Measurements from ENCODE around the gene LYG2.
A peak's percentile ranks its signal among the peaks of the same experiment; 100 is the strongest.
"Not testable (repeated sequence)": the region's sequence is repeated elsewhere in the genome, so short reads cannot be mapped to it uniquely, and the experiment has no call there.

The LYG2 gene, protein sequence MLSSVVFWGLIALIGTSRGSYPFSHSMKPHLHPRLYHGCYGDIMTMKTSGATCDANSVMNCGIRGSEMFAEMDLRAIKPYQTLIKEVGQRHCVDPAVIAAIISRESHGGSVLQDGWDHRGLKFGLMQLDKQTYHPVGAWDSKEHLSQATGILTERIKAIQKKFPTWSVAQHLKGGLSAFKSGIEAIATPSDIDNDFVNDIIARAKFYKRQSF

DNA sequence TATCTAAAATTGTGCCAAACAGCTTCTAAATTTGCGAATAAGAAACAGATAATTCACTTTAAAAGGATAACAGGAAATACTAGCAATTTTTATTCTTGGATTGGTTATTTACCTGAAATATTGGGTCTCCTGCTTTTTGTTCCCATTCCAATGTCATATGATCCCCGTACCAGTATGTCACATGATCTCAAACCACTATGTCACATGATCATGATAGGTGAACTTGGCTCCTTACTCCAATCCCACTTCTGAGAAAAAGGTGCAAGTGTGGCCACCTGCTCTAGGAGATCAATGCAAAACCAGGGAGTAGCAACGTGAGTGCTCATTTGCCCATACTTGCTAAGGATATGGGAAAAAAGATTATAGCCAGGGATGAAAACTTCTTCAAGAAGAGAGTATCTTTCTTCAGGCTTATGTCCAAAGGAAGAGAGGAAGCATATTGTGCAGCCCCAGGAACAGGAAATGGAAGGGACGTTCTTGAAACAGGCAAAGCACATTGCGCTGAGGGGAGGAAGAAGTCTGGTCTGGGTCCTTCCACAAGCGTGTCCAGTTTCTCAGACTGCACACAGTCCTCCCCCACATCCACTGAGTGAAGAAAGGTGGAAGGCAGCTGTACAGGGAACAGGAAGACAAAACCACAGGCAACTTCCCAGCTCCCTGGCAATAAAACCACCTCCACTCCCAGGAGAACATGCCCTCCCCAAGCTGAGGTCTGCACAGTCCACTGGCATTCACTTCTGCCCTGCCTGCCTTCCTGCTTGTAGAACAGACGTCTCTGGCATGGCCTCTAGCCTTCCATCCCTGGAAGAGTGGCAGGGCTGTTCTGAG lies at the start of gene LYG2:
Gene LYG2 (minus strand): TSS at position 176 of the 828 bp plus-strand sequence. CDS start 1,406 bp downstream, outside the sequence.
- DNase-seq: peak; percentile 14

DNA sequence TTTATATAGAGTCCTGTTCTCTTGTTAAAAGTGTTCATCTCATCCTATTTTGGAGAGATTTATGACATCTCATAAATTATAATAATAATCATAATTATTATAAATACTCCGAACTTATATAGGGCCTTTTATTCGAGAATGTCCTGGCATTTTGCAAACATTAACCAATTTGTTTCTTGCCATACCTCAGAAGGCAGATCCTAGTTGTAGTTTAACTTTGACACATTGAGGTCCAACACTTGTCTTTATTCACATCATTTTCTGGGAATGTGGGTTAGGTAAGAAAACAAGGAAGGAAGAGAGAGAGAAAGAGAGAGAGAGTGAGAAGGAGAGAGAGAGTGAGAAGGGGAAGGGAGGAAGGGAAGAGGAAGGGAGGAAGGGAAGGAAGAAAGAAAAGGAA lies 45.6 kb upstream of the LYG2 start, which contains the start of gene LYG1:
Gene LYG1 (minus strand): TSS at position 101 of the 400 bp plus-strand sequence. CDS start 5,527 bp downstream, outside the sequence.
- not testable (repeated sequence) for DNase-seq

DNA sequence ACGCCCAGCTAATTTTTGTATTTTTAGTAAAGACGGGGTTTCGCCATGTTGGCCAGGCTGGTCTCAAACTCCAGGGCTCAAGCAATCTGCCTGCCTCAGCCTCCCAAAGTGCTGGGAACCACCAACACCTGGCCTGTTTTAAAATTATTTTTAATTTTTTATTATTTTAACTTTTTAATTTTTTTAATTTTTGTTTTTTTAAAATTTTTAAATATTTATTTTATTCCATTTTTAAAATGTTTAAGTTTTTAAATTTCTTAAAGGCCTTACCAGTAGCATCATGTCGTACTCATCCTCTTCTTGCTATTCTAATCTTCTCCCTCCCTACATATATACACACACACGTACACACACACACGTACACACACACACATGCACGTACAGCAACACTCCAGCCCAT lies 44.1 kb upstream of the LYG2 start:
- DNase-seq: no peak

DNA sequence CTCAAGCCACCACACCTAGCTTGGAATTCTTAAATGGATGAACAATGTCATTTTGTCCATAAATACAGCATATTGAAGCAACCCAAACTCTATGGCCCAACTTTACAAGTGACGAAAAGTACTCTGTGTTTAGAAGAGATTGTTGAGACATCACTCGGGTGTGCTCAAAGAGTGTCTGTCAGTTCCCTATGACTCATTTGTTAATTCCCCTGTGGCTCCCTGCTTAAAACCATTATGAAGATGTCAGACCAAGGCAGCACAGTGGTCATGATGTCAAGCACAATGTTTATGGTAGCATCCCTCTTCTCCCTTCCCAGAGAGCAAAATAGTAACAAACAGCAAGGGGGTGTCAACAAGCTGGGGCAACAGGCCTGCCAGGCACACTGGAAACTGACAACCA lies 42.5 kb upstream of the LYG2 start:
- no peak for DNase-seq

- DNase-seq: no peak
Measured at GRCh38 chr2:99285526-99285925, 30.1 kb upstream of the LYG2 start.

- DNase-seq: no peak
Measured at GRCh38 chr2:99279969-99280695, 24.7 kb upstream of the LYG2 start.

DNA sequence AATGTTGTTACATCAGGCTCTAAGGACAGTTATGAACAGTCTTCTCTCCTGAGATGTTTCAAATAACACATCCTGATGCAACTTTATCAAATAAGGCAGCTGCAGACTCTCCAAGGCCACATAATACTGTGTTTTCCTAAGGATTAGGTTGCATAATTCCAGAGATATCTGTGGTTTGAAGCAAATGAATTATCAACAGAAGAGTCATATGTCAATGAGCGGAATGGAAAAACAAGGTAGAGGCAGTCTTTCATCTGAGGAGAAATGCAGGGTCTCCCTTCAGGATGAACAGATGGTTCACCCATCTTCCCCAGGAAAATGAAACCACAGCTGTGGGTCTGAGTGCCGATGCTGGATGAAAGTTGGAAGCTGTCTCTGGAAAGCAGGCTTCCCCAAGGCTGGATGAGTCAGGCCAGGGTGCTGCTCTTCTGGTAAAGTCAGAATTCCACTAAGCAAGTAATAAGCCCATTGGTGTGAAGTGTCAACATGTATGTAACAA lies 23.4 kb upstream of the LYG2 start:
- DNase-seq: no peak

GRCh38 chr2:99278195-99278765 lies 22.8 kb upstream of the LYG2 start:
- not testable (repeated sequence) for DNase-seq

- no peak for DNase-seq
Measured at GRCh38 chr2:99275882-99276281, 20.4 kb upstream of the LYG2 start.

DNA sequence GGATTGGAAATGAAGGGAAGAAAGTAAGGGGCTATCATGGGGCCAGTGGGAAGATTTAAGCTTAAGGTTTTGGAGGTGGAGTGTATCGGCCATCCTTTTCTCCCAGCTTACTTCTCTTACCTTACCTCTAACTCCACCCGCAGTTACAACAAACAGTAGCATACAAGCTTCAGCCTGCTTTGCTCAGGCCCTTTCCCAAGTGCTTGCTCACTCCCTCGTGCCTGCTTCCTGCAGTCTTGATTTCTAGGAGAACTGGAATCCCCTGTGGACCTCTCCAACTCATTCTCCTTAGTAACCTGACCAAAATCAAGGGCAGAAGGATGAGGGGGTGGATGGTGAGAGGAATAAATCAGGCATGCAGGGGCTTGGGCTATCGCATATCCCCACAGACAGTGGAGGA lies 5.8 kb upstream of the LYG2 start:
- no peak for DNase-seq

GRCh38 chr2:99260184-99260583 lies 4.7 kb upstream of the LYG2 start:
- no peak for DNase-seq

- DNase-seq: no peak
Measured at GRCh38 chr2:99259465-99259864, 4.0 kb upstream of the LYG2 start.

- DNase-seq: no peak
Measured at GRCh38 chr2:99256677-99257076, 1.2 kb upstream of the LYG2 start.

GRCh38 chr2:99249951-99250350 lies 5.5 kb downstream of the LYG2 start:
- no peak for DNase-seq

DNA sequence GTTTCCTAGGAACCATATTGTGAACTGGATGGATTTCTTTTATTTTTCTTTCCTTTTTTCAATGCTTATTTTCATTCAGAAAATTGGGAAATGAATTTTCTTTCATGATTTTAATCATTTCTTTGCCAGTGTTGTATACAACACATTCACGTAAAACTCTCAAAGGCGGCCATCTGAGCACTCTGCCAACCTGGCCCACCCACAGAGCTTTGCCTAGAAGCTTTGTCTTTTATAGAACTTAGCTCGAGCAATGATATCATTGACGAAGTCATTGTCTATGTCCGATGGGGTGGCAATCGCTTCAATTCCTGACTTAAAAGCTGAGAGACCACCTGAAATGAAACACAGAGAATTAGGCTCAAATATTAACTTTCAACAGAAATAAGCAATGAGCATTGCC lies 13.3 kb downstream of the LYG2 start:
- DNase-seq: no peak

DNA sequence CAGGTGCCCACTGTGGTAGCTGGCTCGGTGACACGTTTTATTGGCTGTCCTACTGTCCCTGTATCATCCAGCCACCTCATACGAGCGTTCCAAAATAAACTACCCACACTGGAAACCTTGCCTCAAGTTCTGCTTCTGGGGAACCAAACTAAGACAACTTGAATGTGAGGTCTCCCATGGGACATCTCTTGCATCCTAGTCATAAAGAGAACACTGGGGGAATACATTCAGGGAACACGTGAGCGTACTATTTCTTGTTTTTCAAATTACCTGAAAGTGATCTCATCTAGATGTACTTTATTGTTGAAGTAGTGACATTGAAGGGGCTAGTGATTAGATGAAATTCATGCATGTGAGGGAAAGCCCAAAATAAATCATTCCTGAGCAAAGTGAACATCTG lies 15.0 kb downstream of the LYG2 start:
- DNase-seq: no peak

DNA sequence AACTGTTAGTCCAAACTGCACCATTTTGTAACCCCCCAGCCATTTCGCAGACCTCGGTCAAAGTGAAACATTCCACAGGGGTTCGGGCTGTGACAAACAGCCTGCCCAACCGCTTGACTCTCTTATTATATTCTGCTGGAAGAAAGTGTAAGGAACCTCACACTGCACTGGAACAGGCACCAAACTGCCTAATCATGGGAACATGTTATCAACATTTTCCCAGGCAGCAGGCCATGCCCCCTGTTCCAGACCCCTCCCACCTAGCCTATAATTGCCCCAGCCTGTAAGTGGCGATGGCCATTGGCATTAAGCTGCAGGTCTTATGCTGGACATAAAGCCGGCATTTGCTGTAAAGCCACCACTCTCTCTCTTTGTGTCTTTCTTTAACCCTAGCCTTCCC lies 16.9 kb downstream of the LYG2 start:
- no peak for DNase-seq

DNA sequence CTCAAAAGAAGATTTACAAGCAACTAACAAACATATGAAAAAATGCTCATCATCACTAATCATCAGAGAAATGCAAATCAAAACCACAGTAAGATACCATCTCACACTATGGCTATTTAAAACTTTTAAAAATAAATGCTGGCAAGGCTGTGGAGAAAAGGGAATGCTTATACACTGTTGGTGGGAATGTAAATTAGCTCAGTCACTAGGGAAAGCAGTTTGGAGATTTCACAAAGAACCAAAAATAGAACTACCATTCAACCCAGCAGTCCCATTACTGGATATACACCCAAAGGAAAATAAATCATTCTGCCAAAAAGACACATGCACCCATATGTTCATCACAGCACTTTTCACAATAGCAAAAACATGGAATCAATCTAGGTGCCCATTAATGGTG lies 22.3 kb downstream of the LYG2 start:
- DNase-seq: not testable (repeated sequence)

DNA sequence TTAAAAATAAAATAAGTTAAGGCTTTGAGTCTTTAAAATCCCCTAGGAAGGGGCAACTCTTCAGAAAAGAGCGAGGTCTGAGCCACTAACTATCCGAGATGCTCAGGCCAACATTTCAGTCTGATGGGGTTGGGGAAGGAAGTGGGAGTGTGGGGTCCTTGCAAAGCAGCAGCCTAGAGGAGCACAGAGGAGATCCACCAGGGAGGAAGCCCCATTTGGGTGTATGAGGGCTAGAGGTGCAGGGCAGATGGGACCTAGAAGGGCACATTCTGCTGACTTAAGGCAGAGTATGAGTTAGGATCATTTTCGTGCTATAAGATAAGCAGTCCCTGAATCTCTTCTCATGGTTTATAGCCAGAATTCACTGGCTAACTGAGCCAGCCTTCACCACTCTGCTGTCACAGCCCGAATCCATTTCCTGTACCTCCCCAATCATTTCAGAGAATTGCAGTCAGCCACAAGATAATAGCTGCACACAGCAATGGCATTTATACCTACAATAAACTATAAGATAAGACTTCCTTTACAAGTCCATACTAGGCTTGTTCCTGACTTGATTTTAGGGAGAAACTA lies 37.5 kb downstream of the LYG2 start:
- no peak for DNase-seq

DNA sequence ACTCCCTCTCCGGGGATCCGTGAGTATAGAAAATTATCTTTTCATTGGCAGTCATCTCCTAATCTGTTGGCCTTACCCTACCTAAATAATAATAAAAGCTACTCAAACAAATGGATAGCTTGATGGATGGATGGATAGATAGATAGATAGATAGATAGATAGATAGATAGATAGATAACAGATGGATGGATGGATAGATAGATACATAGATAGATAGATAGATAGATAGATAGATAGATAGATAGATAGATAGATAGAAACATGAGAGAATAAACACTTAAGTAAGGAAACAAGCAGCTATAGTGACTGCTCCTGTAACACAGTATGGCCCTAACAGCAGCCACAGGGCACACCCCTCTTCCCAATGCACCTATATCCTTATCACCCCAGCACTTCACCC lies 39.4 kb downstream of the LYG2 start:
- no peak for DNase-seq

- no peak for DNase-seq
Measured at GRCh38 chr2:99205491-99205890, 50.0 kb downstream of the LYG2 start.

GRCh38 chr2:99201959-99202678 lies 53.3 kb downstream of the LYG2 start:
- no peak for DNase-seq
